Measurements from ENCODE around the gene SYNGR3. TPM values are rescaled to one million over a fixed set of nuclear protein-coding genes. Genes with fewer than 3 reads are reported as not detected.

SYNGR3 gene
- polyA plus RNA-seq, 3 donors, result 0.20 to 0.29 TPM; not detected in 1

- peaks cover 0 to 2% (median 0%) of the 10 kb centered on the region in 7 donors for H3K9me3 Mint-ChIP-seq
- Histone ChIP-seq H3K27me3 (ENCODE audit: control insufficient read depth in 2 of 2, insufficient read depth in 2 of 2, low read length in 2 of 2) (no peaks in the 10 kb centered on the region), H3K4me3 (replicated peaks in 1 of 3; ENCODE audit: low read depth in 2 of 3, low read length in 3 of 3) (no peak overlapping the region), H3K27ac (ENCODE audit: low read depth in 1 of 2, low read length in 2 of 2) (no peak overlapping the region), H3K36me3 (replicated peaks in 1 of 2; ENCODE audit: control insufficient read depth in 1 of 2, insufficient read depth in 2 of 2, low read length in 2 of 2) (peaks cover 54 to 69% of the 10 kb centered on the region in 2 donors), H3K9ac (ENCODE audit: insufficient read depth, low read length, poor library complexity, severe bottlenecking) (no peak overlapping the region), H2AFZ (ENCODE audit: insufficient read depth, low read depth, low read length, poor library complexity, severe bottlenecking) (no peak overlapping the region), H3K4me2 (replicated peaks; ENCODE audit: extremely low read depth, low read length, poor library complexity, severe bottlenecking) (no peak overlapping the region), H3K4me1 (ENCODE audit: control insufficient read depth in 1 of 2, insufficient read depth in 2 of 2, low read length in 2 of 2) (peaks cover 8 to 23% of the 10 kb centered on the region in 2 donors), H4K20me1 (ENCODE audit: insufficient read depth, low read length) (peaks cover 40% of the 10 kb centered on the region), H3K9me3 (replicated peaks in 1 of 2; ENCODE audit: control insufficient read depth in 1 of 2, insufficient read depth in 1 of 2, low read length in 2 of 2) (no peaks in the 10 kb centered on the region), H3K79me2 (ENCODE audit: insufficient read depth, low read length) (peaks cover 26% of the 10 kb centered on the region)
- H3K27ac Mint-ChIP-seq, result peak overlapping the region in 2 of 7 donors; percentile 63 to 67
- H3K4me1 Mint-ChIP-seq, result peaks cover 17% of the 10 kb centered on the region
- TF ChIP-seq, protein P1, sequence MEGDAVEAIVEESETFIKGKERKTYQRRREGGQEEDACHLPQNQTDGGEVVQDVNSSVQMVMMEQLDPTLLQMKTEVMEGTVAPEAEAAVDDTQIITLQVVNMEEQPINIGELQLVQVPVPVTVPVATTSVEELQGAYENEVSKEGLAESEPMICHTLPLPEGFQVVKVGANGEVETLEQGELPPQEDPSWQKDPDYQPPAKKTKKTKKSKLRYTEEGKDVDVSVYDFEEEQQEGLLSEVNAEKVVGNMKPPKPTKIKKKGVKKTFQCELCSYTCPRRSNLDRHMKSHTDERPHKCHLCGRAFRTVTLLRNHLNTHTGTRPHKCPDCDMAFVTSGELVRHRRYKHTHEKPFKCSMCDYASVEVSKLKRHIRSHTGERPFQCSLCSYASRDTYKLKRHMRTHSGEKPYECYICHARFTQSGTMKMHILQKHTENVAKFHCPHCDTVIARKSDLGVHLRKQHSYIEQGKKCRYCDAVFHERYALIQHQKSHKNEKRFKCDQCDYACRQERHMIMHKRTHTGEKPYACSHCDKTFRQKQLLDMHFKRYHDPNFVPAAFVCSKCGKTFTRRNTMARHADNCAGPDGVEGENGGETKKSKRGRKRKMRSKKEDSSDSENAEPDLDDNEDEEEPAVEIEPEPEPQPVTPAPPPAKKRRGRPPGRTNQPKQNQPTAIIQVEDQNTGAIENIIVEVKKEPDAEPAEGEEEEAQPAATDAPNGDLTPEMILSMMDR (IDR thresholded peaks at IDR 0.05), result no peak
- intact Hi-C loops (cut with micrococcal nuclease), result loop anchor here (10.0 kb wide), 2 partner anchors 244 to 254 kb away; partner anchors contain the start of gene ECI1 (in 1 of the 2)
- H3K27me3 Mint-ChIP-seq (ENCODE audit: low read depth in 3 of 3), result peaks cover 0 to under 1% (median 0%) of the 10 kb centered on the region in 3 donors
- WGBS (ENCODE audit: insufficient coverage), result over 99% methylated on average over 14 of the region's 19 CpGs
- no peak for DNase-seq
- peaks cover 42 to 64% of the 10 kb centered on the region in 2 donors for H3K36me3 Mint-ChIP-seq
- H3K4me3 Mint-ChIP-seq, result no peak overlapping the region
Measured at GRCh38 chr16:2001035-2001434, 11.3 kb downstream of the SYNGR3 start.

- peaks cover 0 to 2% (median 0%) of the 10 kb centered on the region in 7 donors for H3K9me3 Mint-ChIP-seq
- 97% methylated on average over 52 of the region's 53 CpGs for WGBS (ENCODE audit: insufficient coverage)
- peaks cover 54 to 68% of the 10 kb centered on the region in 2 donors for H3K36me3 ChIP-seq (replicated peaks in 1 of 2; ENCODE audit: control insufficient read depth in 1 of 2, insufficient read depth in 2 of 2, low read length in 2 of 2)
- peaks cover 0 to 1% (median 0%) of the 10 kb centered on the region in 3 donors for H3K27me3 Mint-ChIP-seq (ENCODE audit: low read depth in 3 of 3)
- H3K9ac ChIP-seq (ENCODE audit: insufficient read depth, low read length, poor library complexity, severe bottlenecking), result no peak overlapping the region
- H3K4me3 ChIP-seq (replicated peaks in 1 of 3; ENCODE audit: low read depth in 2 of 3, low read length in 3 of 3), result no peak overlapping the region
- H3K27ac ChIP-seq (ENCODE audit: low read depth in 1 of 2, low read length in 2 of 2), result no peak overlapping the region
- TF ChIP-seq, protein P1 (IDR thresholded peaks at IDR 0.05), result no peak
- H3K4me3 Mint-ChIP-seq, result no peak overlapping the region
- peaks cover 47% of the 10 kb centered on the region for H4K20me1 ChIP-seq (ENCODE audit: insufficient read depth, low read length)
- peaks cover 20% of the 10 kb centered on the region for H3K4me1 Mint-ChIP-seq
- no peak overlapping the region for H2AFZ ChIP-seq (ENCODE audit: insufficient read depth, low read depth, low read length, poor library complexity, severe bottlenecking)
- peaks cover 43 to 65% of the 10 kb centered on the region in 2 donors for H3K36me3 Mint-ChIP-seq
- H3K79me2 ChIP-seq (ENCODE audit: insufficient read depth, low read length), result peaks cover 32% of the 10 kb centered on the region
- H3K4me2 ChIP-seq (replicated peaks; ENCODE audit: extremely low read depth, low read length, poor library complexity, severe bottlenecking), result no peak overlapping the region
- no peak overlapping the region for H3K27ac Mint-ChIP-seq
- intact Hi-C loops (cut with micrococcal nuclease), result loop anchor here (10.0 kb wide), 2 partner anchors 243 to 253 kb away; partner anchors contain the start of gene ECI1 (in 1 of the 2)
- H3K9me3 ChIP-seq (replicated peaks in 1 of 2; ENCODE audit: control insufficient read depth in 1 of 2, insufficient read depth in 1 of 2, low read length in 2 of 2), result no peaks in the 10 kb centered on the region
- H3K4me1 ChIP-seq (ENCODE audit: control insufficient read depth in 1 of 2, insufficient read depth in 2 of 2, low read length in 2 of 2), result peaks cover 8 to 28% of the 10 kb centered on the region in 2 donors
- H3K27me3 ChIP-seq (ENCODE audit: control insufficient read depth in 2 of 2, insufficient read depth in 2 of 2, low read length in 2 of 2), result no peaks in the 10 kb centered on the region
- no peak for DNase-seq
Measured at GRCh38 chr16:2001456-2002355, 11.9 kb downstream of the SYNGR3 start.

Measured in CD14-positive monocyte (primary cell).